Measurements from ENCODE around the gene PER3.

The PER3 gene

DNA sequence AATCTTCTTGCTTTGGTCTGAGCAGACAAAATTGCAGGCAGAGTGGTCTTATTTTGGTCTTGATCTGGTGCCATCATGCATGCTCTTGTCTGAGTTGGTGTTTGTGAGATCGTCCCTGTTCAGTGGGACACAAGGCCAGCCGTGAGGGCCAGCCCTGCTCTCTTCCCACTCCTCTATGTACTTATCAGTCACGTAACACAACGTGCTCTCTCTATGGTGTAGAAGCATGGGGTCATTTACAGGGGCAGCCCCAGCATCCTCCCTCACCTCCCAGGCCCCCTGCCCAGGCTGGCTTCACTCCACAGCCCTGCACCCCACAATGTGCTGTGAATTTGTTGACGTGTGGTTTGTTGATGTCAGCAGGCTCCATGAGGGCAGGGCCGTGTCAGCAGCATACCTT is 87.0 kb downstream of the PER3 start:
- Histone ChIP-seq H3K9ac (ENCODE audit: low read depth, low read length, poor library complexity, severe bottlenecking) (no peak overlapping the region), H3K27me3 (ENCODE audit: insufficient read depth, low read length, poor library complexity, severe bottlenecking) (no peaks in the 10 kb centered on the region), H3K9me2 (replicated peaks; ENCODE audit: low read depth, low read length) (no peaks in the 10 kb centered on the region), H2AFZ (ENCODE audit: low read length) (no peak overlapping the region), H3K9me3 (ENCODE audit: insufficient read depth, low read depth, low read length) (no peaks in the 10 kb centered on the region), H3K4me2 (ENCODE audit: low read depth, low read length, poor library complexity, severe bottlenecking) (no peak overlapping the region), H3K36me3 (ENCODE audit: insufficient read depth, low read length) (no peaks in the 10 kb centered on the region), H3K79me2 (ENCODE audit: insufficient read depth, low read length) (no peaks in the 10 kb centered on the region), H3K4me1 (ENCODE audit: insufficient read depth, low read length, poor library complexity, severe bottlenecking) (no peaks in the 10 kb centered on the region), H4K20me1 (ENCODE audit: insufficient read depth, low read length, poor library complexity, severe bottlenecking) (no peaks in the 10 kb centered on the region), H3K4me3 (ENCODE audit: low read length, poor library complexity, severe bottlenecking) (no peak overlapping the region), H3F3A (ENCODE audit: low read depth) (no peaks in the 10 kb centered on the region)
- TF ChIP-seq, protein P1, sequence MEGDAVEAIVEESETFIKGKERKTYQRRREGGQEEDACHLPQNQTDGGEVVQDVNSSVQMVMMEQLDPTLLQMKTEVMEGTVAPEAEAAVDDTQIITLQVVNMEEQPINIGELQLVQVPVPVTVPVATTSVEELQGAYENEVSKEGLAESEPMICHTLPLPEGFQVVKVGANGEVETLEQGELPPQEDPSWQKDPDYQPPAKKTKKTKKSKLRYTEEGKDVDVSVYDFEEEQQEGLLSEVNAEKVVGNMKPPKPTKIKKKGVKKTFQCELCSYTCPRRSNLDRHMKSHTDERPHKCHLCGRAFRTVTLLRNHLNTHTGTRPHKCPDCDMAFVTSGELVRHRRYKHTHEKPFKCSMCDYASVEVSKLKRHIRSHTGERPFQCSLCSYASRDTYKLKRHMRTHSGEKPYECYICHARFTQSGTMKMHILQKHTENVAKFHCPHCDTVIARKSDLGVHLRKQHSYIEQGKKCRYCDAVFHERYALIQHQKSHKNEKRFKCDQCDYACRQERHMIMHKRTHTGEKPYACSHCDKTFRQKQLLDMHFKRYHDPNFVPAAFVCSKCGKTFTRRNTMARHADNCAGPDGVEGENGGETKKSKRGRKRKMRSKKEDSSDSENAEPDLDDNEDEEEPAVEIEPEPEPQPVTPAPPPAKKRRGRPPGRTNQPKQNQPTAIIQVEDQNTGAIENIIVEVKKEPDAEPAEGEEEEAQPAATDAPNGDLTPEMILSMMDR (conservative IDR thresholded peaks at IDR 0.05; ENCODE audit: low read length) = no peak
- no peak for TF ChIP-seq EZH2phosphoT487 (IDR thresholded peaks at IDR 0.05; ENCODE audit: borderline replicate concordance)

DNA sequence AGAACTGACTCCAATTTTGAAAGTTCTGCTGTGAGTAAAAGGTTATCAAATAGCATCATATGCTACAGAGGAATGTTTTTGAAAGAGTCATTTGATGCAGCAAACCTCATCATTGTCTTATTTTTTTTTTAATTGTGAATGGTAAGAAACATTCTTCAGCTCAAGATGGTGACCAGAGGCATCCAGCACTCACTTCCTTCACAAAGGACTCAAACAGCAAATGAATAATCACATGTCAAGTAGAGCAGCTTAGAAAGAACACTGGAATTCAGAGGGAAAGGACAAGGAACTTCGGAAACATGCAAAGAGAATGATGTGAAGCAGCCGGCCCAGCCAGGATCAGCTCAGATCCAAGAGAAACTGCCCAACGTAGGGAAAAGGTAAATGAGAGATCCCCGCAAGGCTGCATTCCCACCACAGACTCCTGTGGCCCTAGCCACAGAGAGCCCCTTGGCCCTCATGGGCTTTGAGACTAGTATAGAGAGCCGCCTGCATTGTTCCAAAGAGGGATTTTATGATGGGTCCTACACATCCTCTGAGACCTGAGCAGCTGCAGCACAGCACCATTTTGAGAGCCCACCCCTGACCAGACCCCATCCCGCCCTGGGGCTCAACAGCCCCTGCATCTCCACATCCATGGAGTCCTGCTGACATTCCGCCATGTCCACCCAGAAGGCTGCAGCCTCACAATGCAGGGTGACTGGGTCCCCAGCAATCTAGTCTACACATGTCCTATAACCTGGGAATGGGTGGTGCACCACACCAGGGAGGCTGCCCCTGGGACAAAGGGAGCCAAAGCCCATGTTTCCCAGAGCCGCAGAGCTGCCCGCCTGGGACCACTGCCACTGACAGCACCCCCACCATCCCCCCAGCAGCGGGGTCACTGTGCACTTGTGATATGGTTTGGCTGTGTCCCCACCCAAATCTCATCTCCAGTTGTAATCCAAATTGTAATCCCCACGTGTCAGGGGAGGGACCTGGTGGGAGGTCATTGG is 90.0 kb downstream of the PER3 start:
- no peak overlapping the region for H3K4me2 ChIP-seq (ENCODE audit: low read depth, low read length, poor library complexity, severe bottlenecking)
- no peaks in the 10 kb centered on the region for H3K9me2 ChIP-seq (replicated peaks; ENCODE audit: low read depth, low read length)
- no peak overlapping the region for H3K4me3 ChIP-seq (ENCODE audit: low read length, poor library complexity, severe bottlenecking)
- H2AFZ ChIP-seq (ENCODE audit: low read length) = no peak overlapping the region
- H4K20me1 ChIP-seq (ENCODE audit: insufficient read depth, low read length, poor library complexity, severe bottlenecking) = no peaks in the 10 kb centered on the region
- TF ChIP-seq EZH2phosphoT487 (IDR thresholded peaks at IDR 0.05; ENCODE audit: borderline replicate concordance) = no peak
- TF ChIP-seq, protein P1 (conservative IDR thresholded peaks at IDR 0.05; ENCODE audit: low read length) = no peak
- no peaks in the 10 kb centered on the region for H3K27me3 ChIP-seq (ENCODE audit: insufficient read depth, low read length, poor library complexity, severe bottlenecking)
- H3K9me3 ChIP-seq (ENCODE audit: insufficient read depth, low read depth, low read length) = peaks cover 6% of the 10 kb centered on the region; the same call in 1 of the 2 replicates
- no peaks in the 10 kb centered on the region for H3K79me2 ChIP-seq (ENCODE audit: insufficient read depth, low read length)
- H3K4me1 ChIP-seq (ENCODE audit: insufficient read depth, low read length, poor library complexity, severe bottlenecking) = no peaks in the 10 kb centered on the region
- no peaks in the 10 kb centered on the region for H3F3A ChIP-seq (ENCODE audit: low read depth)
- H3K36me3 ChIP-seq (ENCODE audit: insufficient read depth, low read length) = no peaks in the 10 kb centered on the region
- H3K9ac ChIP-seq (ENCODE audit: low read depth, low read length, poor library complexity, severe bottlenecking) = no peak overlapping the region

DNA sequence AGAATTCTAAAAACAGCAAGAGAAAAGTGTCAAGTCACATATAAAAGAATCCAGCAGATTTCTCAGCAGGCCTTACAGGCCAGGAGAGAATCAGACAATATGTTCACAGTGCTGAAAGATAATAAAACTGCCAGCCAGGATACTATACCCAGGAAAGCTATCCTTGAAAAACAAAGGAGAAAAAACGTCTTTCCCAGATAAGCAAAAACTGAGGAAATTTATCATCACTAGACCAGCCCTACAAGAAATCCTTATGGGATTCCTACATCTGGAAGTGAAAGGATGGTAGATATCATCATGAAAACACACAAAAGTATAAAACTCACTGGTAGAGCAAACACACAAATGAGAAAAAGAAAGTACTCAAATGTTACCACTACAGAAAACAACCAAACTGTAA is 93.9 kb downstream of the PER3 start:
- no peak overlapping the region for H2AFZ ChIP-seq (ENCODE audit: low read length)
- H4K20me1 ChIP-seq (ENCODE audit: insufficient read depth, low read length, poor library complexity, severe bottlenecking) = no peaks in the 10 kb centered on the region
- H3F3A ChIP-seq (ENCODE audit: low read depth) = no peaks in the 10 kb centered on the region
- no peaks in the 10 kb centered on the region for H3K36me3 ChIP-seq (ENCODE audit: insufficient read depth, low read length)
- no peaks in the 10 kb centered on the region for H3K79me2 ChIP-seq (ENCODE audit: insufficient read depth, low read length)
- H3K27me3 ChIP-seq (ENCODE audit: insufficient read depth, low read length, poor library complexity, severe bottlenecking) = no peaks in the 10 kb centered on the region
- H3K9me2 ChIP-seq (replicated peaks; ENCODE audit: low read depth, low read length) = no peaks in the 10 kb centered on the region
- no peak overlapping the region for H3K4me3 ChIP-seq (ENCODE audit: low read length, poor library complexity, severe bottlenecking)
- peaks cover 6% of the 10 kb centered on the region; the same call in 1 of the 2 replicates for H3K9me3 ChIP-seq (ENCODE audit: insufficient read depth, low read depth, low read length)
- TF ChIP-seq EZH2phosphoT487 (IDR thresholded peaks at IDR 0.05; ENCODE audit: borderline replicate concordance) = no peak
- TF ChIP-seq, protein P1 (conservative IDR thresholded peaks at IDR 0.05; ENCODE audit: low read length) = no peak
- no peaks in the 10 kb centered on the region for H3K4me1 ChIP-seq (ENCODE audit: insufficient read depth, low read length, poor library complexity, severe bottlenecking)
- H3K9ac ChIP-seq (ENCODE audit: low read depth, low read length, poor library complexity, severe bottlenecking) = no peak overlapping the region
- H3K4me2 ChIP-seq (ENCODE audit: low read depth, low read length, poor library complexity, severe bottlenecking) = no peak overlapping the region
